HG02943 (cell line): Measurements from ENCODE around the gene OTUD7B.

Source experiments
- ATAC-seq: cut with Tn5 transposase; IDR thresholded peaks from one replicate; pipeline ENCODE4 v1.9.1; 2021; ENCODE audit warnings: mild to moderate bottlenecking, low read depth, moderate library complexity; ENCODE audit not compliant: unreplicated experiment

OTUD7B gene

DNA sequence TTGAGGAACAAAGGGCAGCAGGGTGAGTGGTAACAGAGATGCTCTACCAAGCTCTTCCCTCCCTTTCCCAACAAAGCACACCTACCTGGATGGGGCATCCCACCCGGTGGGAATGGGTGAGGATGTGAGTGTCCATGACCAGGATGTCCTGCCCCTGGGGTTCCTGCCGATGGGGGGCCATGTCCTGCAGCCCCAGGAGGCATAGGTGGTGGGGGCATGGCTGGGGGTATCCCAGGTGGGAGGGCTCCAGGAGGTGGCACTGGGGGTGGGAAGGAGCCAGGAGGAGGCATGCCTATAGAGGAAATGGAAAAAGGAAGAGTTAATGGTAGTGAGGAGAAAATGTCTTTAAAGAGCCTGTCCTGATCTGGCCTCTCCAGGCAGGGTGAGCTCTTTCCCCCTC is 84.8 kb downstream of the OTUD7B start:
- no peak for ATAC-seq

DNA sequence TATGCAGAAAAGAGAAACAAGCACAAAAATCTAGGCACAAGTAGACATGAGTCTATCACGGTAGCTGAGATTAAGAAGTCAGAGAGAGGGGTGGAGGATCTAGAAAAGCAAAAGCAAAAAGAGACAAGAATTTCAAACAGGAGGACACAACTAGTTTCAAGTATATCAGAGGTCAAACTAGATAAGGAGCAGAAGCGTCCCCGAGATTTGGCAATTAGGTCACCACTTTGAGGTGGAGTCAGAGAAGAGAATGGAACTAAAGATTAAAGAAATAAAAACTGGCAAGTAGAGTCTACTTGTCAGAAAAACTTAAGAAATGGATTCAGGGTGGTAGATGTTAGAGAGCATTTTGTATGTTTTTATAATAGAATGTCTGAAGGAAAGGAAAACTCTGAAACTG is 85.2 kb downstream of the OTUD7B start:
- ATAC-seq = no peak

DNA sequence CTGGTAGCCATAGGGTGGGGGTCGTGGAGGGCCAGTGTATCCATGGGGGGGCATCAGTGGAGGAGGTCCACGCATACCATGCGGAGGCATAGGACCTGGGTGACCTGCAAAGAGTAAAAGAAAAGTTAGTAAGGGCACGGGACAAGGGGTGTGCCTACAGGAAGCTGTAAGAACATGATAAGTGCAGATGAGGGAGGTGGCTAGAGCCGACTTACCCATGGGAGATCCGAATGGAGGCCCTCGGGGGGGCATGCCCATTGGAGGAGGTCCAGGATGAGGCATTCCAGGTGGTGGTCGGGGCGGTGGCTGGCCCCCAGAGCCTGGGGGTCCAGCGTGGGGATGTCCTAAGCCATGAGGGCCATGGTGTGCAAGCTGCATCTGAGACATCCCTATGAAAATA is 86.9 kb downstream of the OTUD7B start:
- no peak for ATAC-seq

DNA sequence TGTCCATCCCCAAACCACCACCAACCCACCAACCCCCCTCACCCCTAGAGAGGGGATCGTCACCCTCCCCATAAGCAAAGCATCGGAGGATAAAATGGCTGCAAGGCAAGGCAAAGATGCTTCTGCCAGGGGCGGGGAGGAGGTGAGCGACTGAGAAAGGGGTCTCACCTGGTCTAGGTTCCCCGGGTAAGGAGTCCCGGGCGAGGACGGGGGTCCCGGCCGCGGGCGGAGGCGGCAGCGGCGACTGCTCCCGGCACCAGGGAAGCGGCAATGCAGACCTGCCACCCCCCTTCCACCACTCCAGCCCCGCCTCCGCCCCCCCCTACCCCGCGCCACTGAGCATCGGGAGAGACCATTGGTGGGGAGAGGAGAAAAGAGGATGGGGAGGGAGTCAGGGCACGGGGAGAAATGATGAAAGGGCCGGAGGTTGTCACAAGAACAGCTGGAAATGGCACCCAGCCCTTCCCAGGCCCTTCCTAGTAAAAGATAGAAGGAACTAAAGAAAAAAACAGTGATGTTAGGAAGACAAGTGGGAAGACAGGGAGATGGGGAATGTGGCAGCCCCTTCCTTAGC is 92.9 kb downstream of the OTUD7B start, which contains the start of gene SV2A:
Gene SV2A (minus strand): TSS at position 274 of the 574 bp plus-strand sequence. CDS start 4,004 bp downstream, outside the sequence.
- no peak for ATAC-seq

DNA sequence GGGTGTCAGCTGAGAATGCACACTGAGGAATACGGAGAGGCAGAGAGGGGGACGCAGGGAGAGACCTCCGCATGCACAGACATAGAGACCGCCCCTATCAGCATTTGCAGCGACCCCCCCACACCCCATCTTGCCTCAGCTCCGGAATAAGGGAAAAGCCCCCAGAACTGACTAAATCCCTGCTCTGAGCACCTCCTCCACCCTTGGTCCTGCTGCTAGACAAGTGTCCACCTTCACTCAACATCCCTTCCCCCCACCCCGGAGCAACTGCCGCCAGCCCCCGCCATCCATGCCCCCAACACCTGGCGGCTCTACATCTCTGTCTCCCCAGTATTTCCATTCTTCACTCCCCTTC is 93.7 kb downstream of the OTUD7B start:
- no peak for ATAC-seq

DNA sequence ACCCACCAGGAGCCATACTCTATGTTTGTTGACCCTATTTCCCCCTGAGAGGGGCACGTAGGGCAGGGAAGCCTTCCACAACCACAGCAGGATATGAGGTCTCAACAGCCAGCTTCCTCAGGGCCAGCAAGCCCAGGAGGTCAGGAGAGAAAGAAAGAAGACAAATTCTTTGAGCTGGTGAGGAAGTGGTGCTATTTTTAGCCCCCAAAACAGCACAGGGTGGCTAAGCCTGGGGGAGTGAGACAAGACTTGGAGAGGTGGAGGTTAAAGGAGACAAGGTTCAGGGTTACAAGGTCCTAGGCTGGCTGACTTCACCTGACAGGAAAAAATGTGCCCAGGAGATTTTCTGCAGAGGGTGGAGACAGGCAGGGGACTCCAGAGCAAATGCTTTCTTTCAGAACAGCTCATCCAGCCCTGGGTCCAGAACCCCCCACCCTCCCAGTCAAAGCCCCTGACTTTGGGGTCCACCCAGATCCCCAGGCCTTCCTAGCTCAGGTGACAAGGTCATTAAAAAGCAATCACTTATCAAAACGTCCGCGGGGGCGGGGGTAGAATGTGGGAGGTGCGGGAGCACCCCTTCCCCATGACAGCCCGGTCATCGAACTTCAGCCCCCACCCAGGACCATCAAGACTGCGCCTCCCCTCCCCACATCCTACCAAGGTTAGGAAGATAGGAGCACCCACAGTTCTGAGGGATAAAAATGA is 94.2 kb downstream of the OTUD7B start:
- ATAC-seq = no peak

DNA sequence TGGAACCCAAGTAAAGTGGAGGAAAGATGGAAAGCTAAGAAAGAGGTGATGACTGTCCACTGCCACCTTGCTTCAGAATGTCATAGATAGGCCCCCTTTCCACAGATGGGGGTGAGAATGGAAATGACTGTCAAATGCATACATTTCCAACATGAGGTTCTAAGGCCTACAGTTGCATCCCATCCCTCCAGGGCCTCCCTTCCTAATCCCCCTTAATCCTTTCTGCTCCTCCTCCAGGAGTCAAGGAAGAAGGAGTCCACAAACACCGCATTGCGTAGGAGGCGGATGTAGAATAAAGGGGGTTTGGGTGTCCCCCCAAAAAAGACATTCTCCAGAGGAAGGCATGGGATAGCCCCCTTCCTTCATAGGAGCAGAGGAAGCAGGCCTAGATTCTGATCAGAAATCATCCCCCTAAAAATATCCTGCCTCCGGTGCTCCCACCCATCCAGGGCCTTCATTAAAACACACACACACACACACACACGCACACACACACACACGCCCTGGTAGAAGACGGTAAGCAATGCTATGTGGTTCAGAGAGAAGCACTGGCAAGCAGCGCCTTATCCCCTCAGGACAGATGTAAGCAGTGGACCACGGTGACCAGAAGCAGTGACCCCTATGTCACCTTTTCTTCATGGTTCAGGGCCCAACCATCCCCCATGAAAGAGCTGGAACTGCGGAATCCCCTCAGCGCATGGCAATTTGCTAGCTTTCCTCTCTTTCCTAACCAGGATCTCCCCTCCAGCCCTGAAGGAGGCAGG is 94.9 kb downstream of the OTUD7B start:
- no peak for ATAC-seq

DNA sequence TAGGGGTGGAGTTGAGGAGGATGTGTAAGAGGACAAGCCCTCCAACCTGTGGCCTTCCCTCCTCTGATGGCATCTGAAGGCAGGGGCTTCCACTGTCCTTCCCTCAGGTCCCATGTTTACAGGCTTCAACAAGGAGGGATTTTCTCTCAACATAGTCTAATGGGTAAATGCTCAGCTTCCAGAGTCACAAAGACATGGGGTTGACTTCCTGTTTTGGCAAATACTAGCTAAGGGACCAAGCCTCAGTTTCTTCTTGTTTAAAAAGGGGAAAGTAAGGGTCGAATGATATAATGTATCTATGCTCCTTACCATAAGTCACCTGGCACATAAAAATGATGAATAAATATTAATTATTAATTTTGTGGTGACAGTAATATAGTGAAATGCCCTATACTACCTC is 96.0 kb downstream of the OTUD7B start:
- no peak for ATAC-seq

DNA sequence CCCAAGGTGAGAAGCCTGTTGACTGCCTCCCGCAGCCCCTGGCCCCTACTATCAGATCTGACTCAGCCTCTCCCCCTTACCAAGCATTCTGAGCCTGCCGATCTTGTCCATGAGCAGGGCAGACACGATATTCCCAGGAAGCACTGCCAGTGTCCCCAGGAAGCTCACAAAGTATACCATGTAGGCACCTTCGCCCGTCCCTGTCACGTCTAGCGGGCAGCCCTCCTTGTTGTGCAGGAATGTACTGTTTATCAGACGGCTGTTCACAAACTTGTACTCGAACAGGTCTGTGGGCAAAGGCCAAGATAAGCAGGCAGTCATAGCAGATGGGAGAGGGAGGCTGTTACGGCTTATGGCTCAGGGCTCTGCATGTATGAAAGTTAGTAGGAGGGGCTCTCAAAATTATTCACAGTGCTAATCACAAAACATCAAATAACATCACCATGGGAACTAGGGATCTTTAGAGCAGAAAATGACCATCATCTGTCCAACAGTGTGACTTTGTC is 103.9 kb downstream of the OTUD7B start:
- no peak for ATAC-seq

DNA sequence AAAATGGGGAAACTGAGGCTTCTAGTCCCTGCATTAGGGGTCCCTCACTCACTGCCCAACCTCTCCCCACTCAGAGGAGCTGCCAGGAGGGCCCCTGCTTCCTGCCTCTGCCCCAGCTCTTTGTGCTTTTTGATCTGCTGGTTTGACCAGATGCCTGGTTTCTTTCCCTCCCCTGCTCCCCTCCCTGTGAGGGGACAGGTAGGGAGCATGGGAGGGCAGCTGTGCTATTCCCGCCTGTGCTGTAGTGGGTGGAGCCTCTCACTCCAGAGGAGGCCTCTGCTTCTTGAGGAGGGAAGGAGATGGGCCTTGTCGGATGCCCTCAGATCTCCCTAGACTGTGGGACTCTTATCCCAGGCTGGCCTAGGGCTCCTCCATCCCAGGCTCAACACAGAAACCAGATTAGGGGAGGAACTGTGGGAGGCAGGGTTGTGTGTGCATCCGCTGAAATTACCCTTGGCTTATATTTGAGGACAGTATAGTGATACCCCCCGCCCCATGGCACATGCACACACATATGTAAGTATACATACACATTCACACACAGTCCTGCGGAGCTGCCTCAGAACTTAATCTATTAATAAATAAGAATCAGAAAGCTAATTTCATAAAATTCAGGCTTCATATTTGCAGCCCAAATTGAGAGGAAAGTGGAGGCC is 106.6 kb downstream of the OTUD7B start:
- ATAC-seq = no peak

DNA sequence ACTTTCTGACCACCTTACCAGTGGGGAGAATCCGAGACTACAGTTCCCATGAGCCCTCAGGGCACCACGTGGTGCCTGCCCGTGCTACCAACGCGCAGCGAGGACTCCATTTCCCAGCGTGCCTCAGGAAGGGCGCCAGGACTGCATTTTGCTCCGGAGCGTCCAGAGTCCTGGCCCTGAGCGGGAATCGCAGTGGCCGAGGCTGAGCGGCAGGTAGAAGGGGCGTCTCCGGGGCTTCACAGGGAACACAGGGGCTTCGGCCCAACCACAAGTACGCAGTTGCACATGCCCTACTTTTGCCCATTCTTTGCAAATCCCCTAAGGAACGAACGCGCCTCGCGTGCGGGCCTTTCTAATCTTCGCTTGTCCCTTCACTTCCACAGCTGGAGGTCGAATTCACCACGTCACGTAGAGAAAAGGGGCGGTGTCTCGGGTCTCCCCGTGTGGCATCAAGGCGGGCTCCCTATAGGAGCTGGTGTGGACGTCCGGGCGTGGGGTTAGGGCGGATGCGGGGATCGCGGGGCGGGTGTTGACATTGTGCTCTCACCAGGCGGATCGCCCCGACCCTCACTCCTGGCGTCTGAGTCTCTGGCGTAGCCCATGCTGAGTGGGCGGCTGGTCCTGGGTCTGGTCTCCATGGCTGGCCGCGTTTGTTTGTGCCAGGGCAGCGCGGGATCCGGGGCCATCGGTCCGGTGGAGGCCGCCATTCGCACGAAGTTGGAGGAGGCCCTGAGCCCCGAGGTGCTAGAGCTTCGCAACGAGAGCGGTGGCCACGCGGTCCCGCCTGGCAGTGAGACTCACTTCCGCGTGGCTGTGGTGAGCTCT is 110.9 kb downstream of the OTUD7B start, which contains the start of gene BOLA1:
Gene BOLA1 (plus strand): TSS at position 109 of the 825 bp plus-strand sequence. CDS start 492 bp downstream, at position 601.
- peak; percentile 90 for ATAC-seq

DNA sequence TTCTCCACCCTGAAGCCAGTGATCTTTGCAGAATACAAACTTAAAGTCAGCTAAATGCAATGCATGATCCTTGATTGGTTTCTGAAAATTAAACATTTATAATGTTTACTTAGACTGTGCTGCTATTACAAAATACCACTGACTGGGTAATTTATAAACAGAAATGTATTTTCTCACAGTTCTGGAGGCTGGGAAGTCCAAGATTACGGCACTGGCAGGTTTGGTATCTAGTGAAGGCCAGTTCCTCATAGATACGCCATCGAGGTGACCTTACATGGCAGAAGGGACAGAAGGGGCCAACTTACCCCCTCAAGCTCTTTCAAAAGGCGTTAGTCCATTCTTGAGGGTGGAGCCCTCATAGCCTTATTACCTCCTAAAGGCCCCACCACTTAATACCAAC is 114.0 kb downstream of the OTUD7B start:
- ATAC-seq = no peak

DNA sequence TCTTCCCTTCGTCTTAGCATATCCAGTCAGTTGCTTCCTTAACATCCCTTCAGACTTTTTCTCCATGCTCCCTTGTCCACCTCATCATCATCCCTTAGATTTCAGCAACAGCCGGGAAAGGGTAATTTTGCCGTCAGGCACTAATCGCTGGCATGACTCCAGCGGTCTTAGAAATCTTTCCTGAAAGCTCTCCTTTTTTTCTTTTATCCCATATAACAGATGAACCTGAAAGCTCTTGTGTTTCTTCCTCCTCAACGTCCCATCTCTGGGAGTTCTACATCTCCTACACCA is 121.6 kb downstream of the OTUD7B start:
- ATAC-seq = no peak

DNA sequence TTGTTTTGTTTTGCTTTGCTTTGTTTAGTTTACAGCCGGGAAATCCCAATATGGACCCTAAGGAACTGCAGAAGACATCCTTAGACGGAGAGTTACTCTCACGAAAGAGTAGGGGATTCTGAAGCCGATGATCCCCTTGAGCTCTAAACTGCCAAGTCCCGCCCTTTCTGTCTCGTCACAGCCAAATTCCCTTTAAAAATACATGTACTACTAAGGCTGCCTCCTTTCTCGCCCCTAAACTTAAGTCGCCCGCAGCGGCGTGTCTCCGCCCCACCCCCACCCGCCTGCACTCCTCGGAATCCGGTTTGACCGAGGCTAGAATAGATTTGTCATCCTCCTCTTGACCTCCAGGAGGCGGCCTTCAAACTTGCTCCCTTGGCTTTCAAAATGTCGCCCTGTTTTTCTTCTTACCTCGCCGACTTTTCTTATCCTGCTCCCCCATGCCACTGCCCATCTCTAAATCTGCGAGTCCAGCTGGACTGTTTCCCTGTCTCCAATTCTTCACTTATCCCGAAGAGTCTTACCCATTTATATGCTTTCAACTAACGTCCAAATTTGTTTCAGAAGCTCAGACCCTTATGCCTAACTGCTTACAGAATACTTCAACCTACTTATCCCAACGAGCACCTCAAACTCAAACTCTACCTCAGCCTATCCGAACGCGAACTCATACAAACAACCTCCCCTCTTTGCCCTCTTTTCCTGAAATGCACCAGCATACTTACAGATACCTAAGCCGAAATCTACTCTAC is 122.1 kb downstream of the OTUD7B start:
- peak; percentile 21 for ATAC-seq
